CD4-positive, alpha-beta T cell treated with Interleukin-6 at 100 ng/mL for 8 hours (primary cell): ENCODE measurements around the gene CYP39A1.
"Not testable (repeated sequence)": the region's sequence is repeated elsewhere in the genome, so short reads cannot be mapped to it uniquely, and the experiment has no call there.

Experiments
- DNase-seq: peaks from one replicate; pipeline ENCODE4 v3.0.0-alpha.2; 2020; ENCODE audit warnings: mixed read lengths, low spot score

The CYP39A1 gene

GRCh38 chr6:46648869-46649492, 3.6 kb downstream of the CYP39A1 start:
- no peak for DNase-seq

DNA sequence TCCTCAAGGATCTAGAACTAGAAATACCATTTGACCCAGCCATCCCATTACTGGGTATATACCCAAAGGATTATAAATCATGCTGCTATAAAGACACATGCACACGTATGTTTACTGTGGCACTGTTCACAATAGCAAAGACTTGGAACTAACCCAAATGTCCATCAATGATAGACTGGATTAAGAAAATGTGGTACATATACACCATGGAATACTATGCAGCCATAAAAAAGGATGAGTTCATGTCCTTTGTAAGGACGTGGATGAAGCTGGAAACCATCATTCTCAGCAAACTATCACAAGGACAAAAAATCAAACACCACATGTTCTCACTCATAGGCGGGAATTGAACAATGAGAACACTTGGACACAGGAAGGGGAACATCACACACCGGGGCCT, 4.5 kb downstream of the CYP39A1 start:
- DNase-seq = not testable (repeated sequence)

- no peak for DNase-seq
These were observed 7.4 kb downstream of the CYP39A1 start for GRCh38 chr6:46645265-46645664.

- no peak for DNase-seq
These were observed 9.5 kb downstream of the CYP39A1 start for GRCh38 chr6:46642928-46643751.

GRCh38 chr6:46638650-46639049, 14.0 kb downstream of the CYP39A1 start:
- no peak for DNase-seq

GRCh38 chr6:46637933-46638332, 14.7 kb downstream of the CYP39A1 start:
- no peak for DNase-seq

- no peak for DNase-seq
These were observed 15.5 kb downstream of the CYP39A1 start for GRCh38 chr6:46637145-46637544.

- DNase-seq = no peak
These were observed 17.2 kb downstream of the CYP39A1 start for GRCh38 chr6:46635462-46635861.

- DNase-seq = no peak
These were observed 20.6 kb downstream of the CYP39A1 start for GRCh38 chr6:46632053-46632452.

GRCh38 chr6:46629691-46630090, 22.9 kb downstream of the CYP39A1 start:
- DNase-seq = no peak

DNA sequence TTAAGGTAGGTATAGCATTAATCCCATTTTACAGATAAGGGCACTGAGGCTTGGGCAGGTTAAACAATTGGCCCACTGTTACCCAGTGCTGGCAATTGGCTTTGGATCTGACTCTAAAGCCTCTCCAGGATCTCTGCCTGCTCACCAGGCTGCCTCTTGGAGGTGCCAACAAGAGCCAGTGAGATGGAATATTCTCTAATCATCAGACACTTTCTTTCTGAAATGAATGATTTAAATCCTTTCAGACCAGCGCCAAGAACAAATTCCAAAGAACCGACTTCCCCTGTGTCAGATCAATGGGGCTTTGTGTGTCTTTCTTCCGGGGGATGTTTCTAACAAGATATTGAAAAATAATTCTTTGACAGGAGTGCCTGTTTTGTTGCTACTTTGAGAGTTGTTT, 23.6 kb downstream of the CYP39A1 start:
- DNase-seq = no peak

DNA sequence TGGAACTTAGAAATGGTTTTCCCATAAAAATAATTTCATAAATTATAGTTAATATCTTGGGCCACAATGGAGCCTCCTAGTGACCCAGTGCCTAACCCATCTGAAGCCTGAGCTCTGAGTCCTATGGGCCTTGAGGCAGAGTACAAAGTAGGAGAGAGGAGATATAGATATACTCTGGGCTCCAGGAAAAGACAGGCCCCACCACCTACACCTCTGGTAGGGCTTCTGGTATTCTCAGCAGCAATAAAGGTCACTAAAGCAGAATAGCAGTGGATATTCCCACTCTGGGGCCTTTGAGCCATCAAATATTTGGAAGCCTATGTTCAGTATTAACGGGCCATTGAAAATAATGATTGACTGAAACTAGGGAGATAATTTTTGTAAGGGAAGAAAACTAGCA, 24.1 kb downstream of the CYP39A1 start:
- no peak for DNase-seq

GRCh38 chr6:46626976-46627375, 25.6 kb downstream of the CYP39A1 start:
- no peak for DNase-seq

- DNase-seq = peak; percentile 1
These were observed 26.2 kb downstream of the CYP39A1 start for GRCh38 chr6:46626228-46626909.

DNA sequence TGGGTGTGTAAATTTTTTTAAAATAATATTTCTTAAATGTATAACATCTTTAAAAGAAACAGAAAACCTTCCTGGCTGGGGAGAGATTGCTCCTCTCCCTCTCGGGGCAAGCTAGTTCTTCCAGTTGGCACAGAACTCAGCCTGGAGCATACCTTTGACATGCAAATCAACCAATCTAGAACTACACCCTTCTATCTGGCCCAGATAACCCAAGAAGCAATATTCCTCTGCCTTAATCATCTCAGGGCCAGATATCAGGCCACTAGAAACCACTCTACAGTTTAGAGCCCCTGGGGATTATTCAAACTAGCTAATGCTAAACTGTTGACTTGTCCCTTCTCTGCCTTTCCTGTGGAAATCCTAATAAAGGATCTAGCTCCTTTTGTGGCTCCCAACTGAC, 33.9 kb downstream of the CYP39A1 start:
- DNase-seq = no peak

- no peak for DNase-seq
These were observed 40.0 kb downstream of the CYP39A1 start for GRCh38 chr6:46612645-46613044.

GRCh38 chr6:46610862-46611553, 41.6 kb downstream of the CYP39A1 start:
- no peak for DNase-seq

- no peak for DNase-seq
These were observed 46.3 kb downstream of the CYP39A1 start for GRCh38 chr6:46606338-46606737.

DNA sequence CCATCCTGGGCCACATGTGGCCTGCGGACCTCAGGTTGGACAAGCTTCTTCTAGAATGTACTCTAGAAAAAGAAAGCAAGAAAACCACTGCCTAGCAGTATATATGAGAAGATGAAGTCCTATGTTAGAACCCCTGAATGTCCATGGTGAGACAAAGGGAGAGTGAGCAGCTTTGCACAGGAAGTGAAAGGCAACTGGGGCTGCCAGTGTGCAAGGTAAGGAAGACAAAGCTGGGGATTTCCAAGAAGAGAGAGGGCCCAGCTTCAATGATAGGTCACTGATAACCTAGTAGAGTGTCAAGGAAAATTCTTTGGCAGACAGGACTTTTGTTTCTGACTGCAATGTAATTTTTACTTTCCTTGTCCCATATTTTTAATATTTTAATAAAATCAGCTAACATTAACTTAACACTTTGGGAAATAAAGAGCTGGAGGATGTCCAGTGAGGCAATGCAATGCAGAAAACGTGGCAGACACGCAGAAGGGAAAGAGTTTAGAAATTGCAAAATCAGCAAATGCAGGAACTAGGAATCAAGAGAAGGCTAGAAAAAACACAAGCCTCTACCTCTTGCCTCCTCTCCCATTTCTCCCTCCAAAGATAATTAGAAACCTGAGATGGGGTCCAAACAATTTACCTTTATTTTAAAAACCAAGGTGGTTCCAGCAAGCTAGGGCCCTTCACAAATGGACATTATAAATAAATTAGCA, 47.4 kb downstream of the CYP39A1 start:
- DNase-seq = no peak

DNA sequence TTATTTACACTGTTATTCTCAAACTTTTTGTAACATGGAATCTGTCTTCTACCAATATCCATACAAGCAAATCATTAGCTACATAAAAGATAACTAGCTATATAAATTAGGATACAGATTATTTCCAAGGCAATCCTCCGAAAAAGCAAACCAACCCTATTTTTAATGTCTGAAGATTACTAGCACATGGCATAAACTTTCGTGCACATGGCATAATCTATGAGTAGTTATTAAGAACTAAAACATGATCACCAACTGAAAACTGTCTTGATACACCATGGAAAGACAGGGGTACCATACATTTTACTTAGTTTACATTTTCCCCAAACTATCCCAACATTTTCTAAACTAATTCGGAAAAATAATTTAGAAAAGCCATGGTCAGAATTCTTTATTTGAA, 54.4 kb downstream of the CYP39A1 start:
- DNase-seq = no peak

GRCh38 chr6:46592740-46593139, 59.9 kb downstream of the CYP39A1 start:
- DNase-seq = no peak

GRCh38 chr6:46592046-46592445, 60.6 kb downstream of the CYP39A1 start:
- no peak for DNase-seq
